ENCODE results near the gene CHCHD10.
"Not testable (repeated sequence)": the region's sequence is repeated elsewhere in the genome, so short reads cannot be mapped to it uniquely, and the experiment has no call there.

CHCHD10 gene

GRCh38 chr22:23750367-23750713, 17.4 kb downstream of the CHCHD10 start:
- no peak for ATAC-seq
- no peak for DNase-seq

GRCh38 chr22:23749841-23750301, 17.9 kb downstream of the CHCHD10 start:
- ATAC-seq = no peak
- DNase-seq = no peak

GRCh38 chr22:23745791-23746190, 22.0 kb downstream of the CHCHD10 start:
- ATAC-seq (no peak), DNase-seq (no peak)

- no peak for ATAC-seq
- no peak for DNase-seq
Measured at GRCh38 chr22:23744485-23744884, 23.3 kb downstream of the CHCHD10 start.

- DNase-seq = no peak
- no peak for ATAC-seq
Measured at GRCh38 chr22:23744001-23744400, 23.8 kb downstream of the CHCHD10 start.

GRCh38 chr22:23743303-23743705, 24.5 kb downstream of the CHCHD10 start:
- ATAC-seq (no peak), DNase-seq (no peak)

- no peak for ATAC-seq
- DNase-seq = no peak
Measured at GRCh38 chr22:23742505-23743264, 25.1 kb downstream of the CHCHD10 start.

GRCh38 chr22:23737696-23738095, 30.1 kb downstream of the CHCHD10 start:
- ATAC-seq = no peak
- no peak for DNase-seq

- not testable (repeated sequence) for ATAC-seq, DNase-seq
Measured at GRCh38 chr22:23728108-23728507, 39.7 kb downstream of the CHCHD10 start.

GRCh38 chr22:23722724-23723123, 45.0 kb downstream of the CHCHD10 start:
- ATAC-seq = no peak
- DNase-seq = no peak

- ATAC-seq (no peak), DNase-seq (no peak)
Measured at GRCh38 chr22:23722160-23722559, 45.6 kb downstream of the CHCHD10 start.

GRCh38 chr22:23720855-23721254, 46.9 kb downstream of the CHCHD10 start:
- no peak for ATAC-seq
- no peak for DNase-seq

- DNase-seq (no peak), ATAC-seq (no peak)
Measured at GRCh38 chr22:23718371-23719165, 49.2 kb downstream of the CHCHD10 start.

GRCh38 chr22:23716811-23717801, 50.7 kb downstream of the CHCHD10 start:
- DNase-seq = peak; percentile 88
- ATAC-seq = peak; percentile 88

Measured in stimulated activated naive CD8-positive, alpha-beta T cell treated with anti-CD3 and anti-CD28 coated beads, Interleukin-15, Interleukin-2, amounts not matched to agents 100 U/mL and 50 U/mL, for 24 hours (primary cell).